Astrocyte (in vitro differentiated cells and primary cell): ENCODE measurements around the gene CDK11A. TPM values are rescaled to one million over a fixed set of nuclear protein-coding genes. Genes with fewer than 3 reads are reported as not detected.
"Not testable (repeated sequence)": the region's sequence is repeated elsewhere in the genome, so short reads cannot be mapped to it uniquely, and the experiment has no call there.

Experiments used
- DNase-seq: peaks from one replicate; pipeline ENCODE4 v3.0.0-alpha.2; 2010; ENCODE audit warnings: low read depth
- FAIRE-seq: peaks from 2 replicates; lab custom pipeline; 2011; peaks lifted over from hg19 to GRCh38; lab: Jason Lieb, UNC
- H2AFZ ChIP-seq: 2 replicates; pipeline ENCODE4 v1.6.0; 2012; ENCODE audit warnings: low read depth, low read length, inconsistent platforms
- H3K27ac ChIP-seq: 2 replicates; pipeline ENCODE4 v1.5.1; 2011; ENCODE audit warnings: low read depth, low read length, inconsistent platforms
- H3K27me3 ChIP-seq: 2 replicates; pipeline ENCODE4 v1.6.0; 2011; ENCODE audit warnings: low read length, inconsistent platforms; ENCODE audit not compliant: insufficient read depth
- H3K36me3 ChIP-seq: 2 replicates; pipeline ENCODE4 v1.5.1; 2011; ENCODE audit warnings: low read length, inconsistent platforms; ENCODE audit not compliant: insufficient read depth
- H3K4me1 ChIP-seq: 2 replicates; pipeline ENCODE4 v1.5.1; 2011; ENCODE audit warnings: low read length, inconsistent platforms; ENCODE audit not compliant: insufficient read depth
- H3K4me2 ChIP-seq: 2 replicates; pipeline ENCODE4 v1.6.0; 2012; ENCODE audit warnings: low read length, inconsistent platforms
- H3K4me3 ChIP-seq: 2 replicates; pipeline ENCODE4 v1.5.1; 2011; ENCODE audit warnings: low read depth, mild to moderate bottlenecking, low read length, inconsistent platforms; ENCODE audit not compliant: insufficient read depth
- H3K79me2 ChIP-seq: 2 replicates; pipeline ENCODE4 v1.6.0; 2012; ENCODE audit warnings: mild to moderate bottlenecking, low read length, inconsistent platforms; ENCODE audit not compliant: insufficient read depth
- H3K9ac ChIP-seq: 2 replicates; pipeline ENCODE4 v1.6.0; 2012; ENCODE audit warnings: mild to moderate bottlenecking, low read length, inconsistent platforms
- H3K9me3 ChIP-seq: 2 replicates; pipeline ENCODE4 v1.5.1; 2012; ENCODE audit warnings: low read depth, mild to moderate bottlenecking, low read length, inconsistent platforms; ENCODE audit not compliant: insufficient read depth
- H4K20me1 ChIP-seq: 2 replicates; pipeline ENCODE4 v1.6.0; 2012; ENCODE audit warnings: low read length, inconsistent platforms; ENCODE audit not compliant: insufficient read depth
- H3K27ac Mint-ChIP-seq: one replicate; pipeline ENCODE4 v1.8.0; 2021; ENCODE audit warnings: mild to moderate bottlenecking, mixed read lengths; ENCODE audit not compliant: unreplicated experiment
- H3K27me3 Mint-ChIP-seq: one replicate; pipeline ENCODE4 v1.8.0; 2021; ENCODE audit warnings: low read depth, mixed read lengths; ENCODE audit not compliant: unreplicated experiment
- H3K36me3 Mint-ChIP-seq: one replicate; pipeline ENCODE4 v1.8.0; 2021; ENCODE audit warnings: low read depth, mixed read lengths; ENCODE audit not compliant: unreplicated experiment
- H3K4me1 Mint-ChIP-seq: one replicate; pipeline ENCODE4 v1.8.0; 2021; ENCODE audit warnings: low read depth, mixed read lengths; ENCODE audit not compliant: unreplicated experiment
- H3K4me3 Mint-ChIP-seq: one replicate; pipeline ENCODE4 v1.8.0; 2021; ENCODE audit warnings: mild to moderate bottlenecking, moderate library complexity, mixed read lengths; ENCODE audit not compliant: unreplicated experiment
- H3K9me3 Mint-ChIP-seq: one replicate; pipeline ENCODE4 v1.8.0; 2021; ENCODE audit warnings: mild to moderate bottlenecking, mixed read lengths; ENCODE audit not compliant: unreplicated experiment
- EZH2 ChIP-seq: IDR thresholded peaks from 2 replicates; pipeline ENCODE4 v1.6.1; 2012; ENCODE audit warnings: mild to moderate bottlenecking, low read length, inconsistent platforms; ENCODE audit not compliant: insufficient read depth
- total RNA-seq: library from RNA; stranded (reverse); gene quantifications from 2 replicates; pipeline ENCODE4 v1.2.1, GENCODE V29; 2021
- TF ChIP-seq, protein P1 (sequence below): IDR thresholded peaks from 2 replicates; pipeline ENCODE4 v1.5.1; 2011; ENCODE audit warnings: low read depth, mild to moderate bottlenecking, inconsistent platforms, low read length, moderate library complexity; ENCODE audit not compliant: insufficient read depth

CDK11A gene
- total RNA-seq, 1 donor from 2014 or later, result 30.3 TPM

- Histone ChIP-seq H3K4me1 (no peaks in the 10 kb centered on the region), H3K9me3 (no peaks in the 10 kb centered on the region), H3K9ac (no peak overlapping the region), H3K27ac (no peak overlapping the region), H3K36me3 (peaks cover 3% of the 10 kb centered on the region), H2AFZ (no peak overlapping the region), H3K79me2 (no peaks in the 10 kb centered on the region), H3K27me3 (no peaks in the 10 kb centered on the region), H3K4me2 (no peak overlapping the region), H4K20me1 (peaks cover 4% of the 10 kb centered on the region), H3K4me3 (no peak overlapping the region)
- no peak for FAIRE-seq
- TF ChIP-seq EZH2, result no peak
- TF ChIP-seq, protein P1, sequence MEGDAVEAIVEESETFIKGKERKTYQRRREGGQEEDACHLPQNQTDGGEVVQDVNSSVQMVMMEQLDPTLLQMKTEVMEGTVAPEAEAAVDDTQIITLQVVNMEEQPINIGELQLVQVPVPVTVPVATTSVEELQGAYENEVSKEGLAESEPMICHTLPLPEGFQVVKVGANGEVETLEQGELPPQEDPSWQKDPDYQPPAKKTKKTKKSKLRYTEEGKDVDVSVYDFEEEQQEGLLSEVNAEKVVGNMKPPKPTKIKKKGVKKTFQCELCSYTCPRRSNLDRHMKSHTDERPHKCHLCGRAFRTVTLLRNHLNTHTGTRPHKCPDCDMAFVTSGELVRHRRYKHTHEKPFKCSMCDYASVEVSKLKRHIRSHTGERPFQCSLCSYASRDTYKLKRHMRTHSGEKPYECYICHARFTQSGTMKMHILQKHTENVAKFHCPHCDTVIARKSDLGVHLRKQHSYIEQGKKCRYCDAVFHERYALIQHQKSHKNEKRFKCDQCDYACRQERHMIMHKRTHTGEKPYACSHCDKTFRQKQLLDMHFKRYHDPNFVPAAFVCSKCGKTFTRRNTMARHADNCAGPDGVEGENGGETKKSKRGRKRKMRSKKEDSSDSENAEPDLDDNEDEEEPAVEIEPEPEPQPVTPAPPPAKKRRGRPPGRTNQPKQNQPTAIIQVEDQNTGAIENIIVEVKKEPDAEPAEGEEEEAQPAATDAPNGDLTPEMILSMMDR, result no peak
- Mint-ChIP-seq H3K27me3 (no peaks in the 10 kb centered on the region), H3K9me3 (no peaks in the 10 kb centered on the region), H3K4me3 (no peak overlapping the region), H3K36me3 (peaks cover 5% of the 10 kb centered on the region), H3K27ac (no peak overlapping the region), H3K4me1 (no peaks in the 10 kb centered on the region)
- no peak for DNase-seq
Observed at GRCh38 chr1:1732381-1732780, 8.2 kb upstream of the CDK11A start.

GRCh38 chr1:1730870-1731269, 6.7 kb upstream of the CDK11A start:
- Histone ChIP-seq H3K4me2 (no peak overlapping the region), H3K79me2 (no peaks in the 10 kb centered on the region), H3K36me3 (peaks cover 3% of the 10 kb centered on the region), H3K27me3 (no peaks in the 10 kb centered on the region), H2AFZ (no peak overlapping the region), H3K9me3 (no peaks in the 10 kb centered on the region), H3K4me1 (no peaks in the 10 kb centered on the region), H3K27ac (no peak overlapping the region), H4K20me1 (peaks cover 4% of the 10 kb centered on the region), H3K4me3 (no peak overlapping the region), H3K9ac (no peak overlapping the region)
- Mint-ChIP-seq H3K9me3 (no peaks in the 10 kb centered on the region), H3K4me1 (peaks cover 2% of the 10 kb centered on the region), H3K27me3 (no peaks in the 10 kb centered on the region), H3K27ac (no peak overlapping the region), H3K4me3 (no peak overlapping the region), H3K36me3 (peaks cover 5% of the 10 kb centered on the region)
- FAIRE-seq, result no peak
- no peak for TF ChIP-seq EZH2
- TF ChIP-seq, protein P1, result no peak
- no peak for DNase-seq

GRCh38 chr1:1730230-1730629, 6.1 kb upstream of the CDK11A start:
- not testable (repeated sequence) for H3K4me3 Mint-ChIP-seq, H3K79me2 ChIP-seq, H3K36me3 Mint-ChIP-seq, H3K27me3 ChIP-seq, DNase-seq, H3K27ac ChIP-seq, H2AFZ ChIP-seq, H3K4me1 Mint-ChIP-seq, H3K9me3 Mint-ChIP-seq, H3K4me3 ChIP-seq, FAIRE-seq, H3K27ac Mint-ChIP-seq, H4K20me1 ChIP-seq, H3K4me1 ChIP-seq, H3K9ac ChIP-seq, H3K36me3 ChIP-seq, H3K27me3 Mint-ChIP-seq, H3K9me3 ChIP-seq, H3K4me2 ChIP-seq

GRCh38 chr1:1729116-1729816, 5.1 kb upstream of the CDK11A start:
- not testable (repeated sequence) for H3K79me2 ChIP-seq, H3K9me3 ChIP-seq, H3K27me3 ChIP-seq, FAIRE-seq, H3K4me1 ChIP-seq, H3K9me3 Mint-ChIP-seq, H2AFZ ChIP-seq, H3K36me3 Mint-ChIP-seq, H3K9ac ChIP-seq, H3K4me3 ChIP-seq, H3K27ac Mint-ChIP-seq, H3K27ac ChIP-seq, H3K4me1 Mint-ChIP-seq, H3K36me3 ChIP-seq, H3K4me2 ChIP-seq, DNase-seq, H3K4me3 Mint-ChIP-seq, H4K20me1 ChIP-seq, H3K27me3 Mint-ChIP-seq
